A673 (cell line): ENCODE data around the gene PLEKHM1.

Source experiments
- CTCF ChIP-seq: fragments of 300-800, 200-600 bp; sonication (generic); conservative IDR thresholded peaks from 2 replicates; pipeline ENCODE4 v1.5.1; 2017; ENCODE audit warnings: low read depth, mild to moderate bottlenecking, antibody characterized with exemption, low read length, moderate library complexity, mixed read lengths
- EZH2 ChIP-seq: fragments of 200-600 bp; sonication (generic); IDR thresholded peaks from 2 replicates; pipeline ENCODE4 v1.6.1; 2017; ENCODE audit warnings: borderline replicate concordance, low read depth, mild to moderate bottlenecking, mixed read lengths, antibody characterized with exemption, low read length; ENCODE audit not compliant: poor library complexity, severe bottlenecking

- TF ChIP-seq CTCF (no peak), EZH2 (no peak)
Observed at GRCh38 chr17:45387739-45388138, 102.8 kb downstream of the PLEKHM1 start.
